GM21390 (cell line): ENCODE measurements around the gene ZNF737.
A peak's percentile ranks its signal among the peaks of the same experiment; 100 is the strongest.
"Not testable (repeated sequence)": the region's sequence is repeated elsewhere in the genome, so short reads cannot be mapped to it uniquely, and the experiment has no call there.

Source experiments
- ATAC-seq: cut with Tn5 transposase; IDR thresholded peaks from one replicate; pipeline ENCODE4 v1.9.1; 2021; ENCODE audit not compliant: unreplicated experiment

Gene ZNF737

GRCh38 chr19:20565321-20566018, at the start of gene ZNF737:
TSS of gene ZNF737 (minus strand) at chr19:20565781. CDS start at chr19:20565640, 141 bp downstream.
- peak; percentile 92 for ATAC-seq

DNA sequence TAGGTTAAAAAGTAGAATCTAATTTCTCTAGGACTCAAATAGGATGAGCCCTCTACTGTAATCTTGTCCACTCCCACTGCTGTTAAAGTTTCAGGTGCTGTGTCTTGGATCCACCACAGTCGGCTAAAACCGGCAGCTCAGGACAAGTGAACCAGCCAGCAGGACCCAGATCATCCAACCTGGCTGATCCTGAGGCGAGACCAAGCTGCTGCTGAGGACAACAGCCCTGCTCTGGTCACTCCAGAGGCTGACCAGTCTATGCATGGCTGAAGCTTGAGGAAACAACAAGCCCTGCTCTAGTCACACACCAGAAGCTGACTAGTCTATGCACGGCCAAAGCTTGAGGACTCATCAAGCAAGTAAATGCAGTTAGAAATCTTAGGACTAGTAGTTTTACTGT, 49.4 kb upstream of the ZNF737 start:
- not testable (repeated sequence) for ATAC-seq

- ATAC-seq, result no peak
Measured at GRCh38 chr19:20612711-20613316, 47.2 kb upstream of the ZNF737 start.

GRCh38 chr19:20611866-20612265, 46.3 kb upstream of the ZNF737 start:
- ATAC-seq, result no peak

DNA sequence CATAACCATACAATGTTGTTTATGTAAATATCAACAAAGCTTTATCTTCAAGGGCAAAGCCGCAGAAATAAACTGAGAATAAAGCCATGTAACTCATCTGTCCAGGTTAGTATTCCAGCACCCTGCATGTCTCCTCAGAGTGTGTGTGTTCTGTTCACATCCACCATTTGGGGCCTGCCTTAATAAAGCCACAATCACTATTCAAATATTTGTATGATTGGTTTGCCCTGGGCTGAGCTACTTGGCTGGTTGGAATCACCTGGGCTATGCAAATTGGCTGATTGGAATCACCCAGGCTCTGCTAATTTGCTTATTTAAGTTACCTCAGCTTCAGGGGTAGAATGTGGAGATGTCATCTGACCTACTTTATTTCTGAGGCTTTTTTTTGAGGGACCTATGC, 42.4 kb upstream of the ZNF737 start:
- ATAC-seq, result no peak

- ATAC-seq, result no peak
Measured at GRCh38 chr19:20558571-20558970, 7.0 kb downstream of the ZNF737 start.

- ATAC-seq, result no peak
Measured at GRCh38 chr19:20558011-20558410, 7.6 kb downstream of the ZNF737 start.

DNA sequence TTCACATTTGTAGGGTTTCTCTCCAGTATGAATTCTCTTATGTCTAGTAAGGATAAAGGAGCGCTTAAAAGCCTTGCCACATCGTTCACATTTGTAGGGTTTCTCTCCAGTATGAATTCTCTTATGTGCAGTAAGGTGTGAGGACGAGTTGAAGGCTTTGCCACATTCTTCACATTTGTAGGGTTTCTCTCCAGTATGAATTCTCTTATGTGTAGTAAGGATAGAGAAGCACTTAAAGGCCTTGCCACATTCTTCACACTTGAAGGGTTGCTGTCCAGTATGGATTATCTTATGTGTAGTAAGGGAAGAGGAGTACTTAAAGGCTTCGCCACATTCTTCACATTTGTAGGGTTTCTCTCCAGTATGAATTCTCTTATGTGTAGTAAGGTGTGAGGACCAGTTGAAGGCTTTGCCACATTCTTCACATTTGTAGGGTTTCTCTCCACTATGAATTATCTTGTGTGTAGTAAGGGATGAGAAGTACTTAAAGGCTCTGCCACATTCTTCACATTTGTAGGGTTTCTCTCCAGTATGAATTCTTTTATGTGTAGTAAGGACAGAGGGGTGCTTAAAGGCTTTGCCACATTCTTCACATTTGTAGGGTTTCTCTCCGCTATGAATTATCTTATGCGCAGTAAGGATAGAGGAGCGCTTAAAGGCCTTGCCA, 20.8 kb downstream of the ZNF737 start:
- ATAC-seq, result not testable (repeated sequence)

- ATAC-seq, result not testable (repeated sequence)
Measured at GRCh38 chr19:20530303-20530702, 35.3 kb downstream of the ZNF737 start.

- ATAC-seq, result no peak
Measured at GRCh38 chr19:20513189-20513904, 52.2 kb downstream of the ZNF737 start.

- no peak for ATAC-seq
Measured at GRCh38 chr19:20503476-20503875, 62.1 kb downstream of the ZNF737 start.
